ENCODE measurements around the gene ADGRE2.
"Not testable (repeated sequence)": the region's sequence is repeated elsewhere in the genome, so short reads cannot be mapped to it uniquely, and the experiment has no call there.

ADGRE2 gene

DNA sequence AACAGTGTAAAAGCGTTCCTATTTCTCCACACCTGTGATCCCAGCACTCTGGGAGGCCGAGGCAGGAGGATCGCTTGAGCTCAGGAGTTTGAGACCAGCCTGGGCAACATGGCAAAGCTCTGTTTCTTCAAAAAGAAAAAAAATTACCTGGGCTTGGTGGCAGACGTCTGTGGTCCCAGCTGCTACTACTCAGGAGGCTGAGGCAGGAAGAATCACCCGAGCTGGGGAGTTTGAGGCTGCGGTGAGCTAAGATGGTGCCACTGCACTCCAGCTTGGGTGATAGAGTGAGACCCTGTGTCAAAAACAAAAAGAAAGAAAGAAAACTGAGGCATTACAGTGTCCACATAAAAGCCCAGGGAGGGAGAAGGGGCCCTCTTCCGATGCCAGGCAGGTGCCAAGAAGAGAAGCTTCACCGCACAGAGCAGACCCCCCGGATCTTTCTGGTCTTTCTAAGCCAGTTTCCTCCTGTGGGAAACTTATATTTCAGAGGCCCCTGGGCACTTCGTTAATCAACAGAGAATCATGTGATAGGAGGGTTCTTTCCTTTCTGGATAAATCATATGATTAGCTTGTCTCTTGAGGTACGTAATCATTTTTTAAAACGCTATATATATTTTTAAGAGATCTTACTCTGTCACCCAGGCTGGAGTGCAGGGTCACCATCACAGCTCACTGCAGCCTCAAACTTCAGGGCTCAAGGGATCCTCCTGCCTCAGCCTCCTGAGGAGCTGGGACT lies at the start of gene ADGRE2:
ADGRE2 (minus strand) TSS at position 451 of the 736 bp plus-strand sequence. CDS start 1,804 bp downstream, outside the sequence.
- DNase-seq = not testable (repeated sequence)

DNA sequence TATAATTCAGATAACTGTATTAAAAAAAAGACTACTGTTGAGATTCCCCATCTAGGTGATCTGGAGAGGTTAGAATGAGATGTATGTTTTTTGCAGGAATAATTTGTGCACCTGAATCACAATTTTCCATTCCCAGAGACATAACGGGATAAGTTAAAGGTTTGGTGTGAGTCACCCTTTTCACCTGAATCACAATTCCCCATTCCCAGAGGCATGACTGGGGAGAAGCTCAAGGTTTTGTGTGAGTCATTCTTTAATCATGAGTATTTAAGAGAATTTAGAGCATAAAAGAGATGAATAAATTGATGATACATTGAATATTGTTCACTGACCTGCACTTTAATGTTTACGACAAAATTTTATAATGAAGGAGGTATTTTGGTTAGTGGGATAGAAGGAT lies 47.6 kb upstream of the ADGRE2 start:
- no peak for DNase-seq

DNA sequence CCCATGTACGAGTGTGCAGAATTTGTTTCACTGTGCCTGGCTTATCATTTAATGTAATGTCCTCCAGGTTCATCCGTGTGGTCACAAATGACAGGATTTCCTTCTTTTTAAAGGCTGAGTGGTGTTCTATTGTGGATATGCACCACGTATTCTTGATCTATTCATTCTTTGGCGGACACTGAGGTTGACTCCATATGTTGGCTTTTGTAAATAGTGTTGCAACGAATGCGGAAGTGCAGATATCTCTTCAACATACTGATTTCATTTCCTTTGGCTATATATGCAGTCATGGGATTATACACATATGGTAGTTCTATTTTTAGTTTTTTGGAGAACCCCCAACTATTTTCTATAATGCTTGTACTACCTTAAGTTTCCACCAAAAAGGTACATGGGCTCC lies 43.6 kb upstream of the ADGRE2 start:
- no peak for DNase-seq

DNA sequence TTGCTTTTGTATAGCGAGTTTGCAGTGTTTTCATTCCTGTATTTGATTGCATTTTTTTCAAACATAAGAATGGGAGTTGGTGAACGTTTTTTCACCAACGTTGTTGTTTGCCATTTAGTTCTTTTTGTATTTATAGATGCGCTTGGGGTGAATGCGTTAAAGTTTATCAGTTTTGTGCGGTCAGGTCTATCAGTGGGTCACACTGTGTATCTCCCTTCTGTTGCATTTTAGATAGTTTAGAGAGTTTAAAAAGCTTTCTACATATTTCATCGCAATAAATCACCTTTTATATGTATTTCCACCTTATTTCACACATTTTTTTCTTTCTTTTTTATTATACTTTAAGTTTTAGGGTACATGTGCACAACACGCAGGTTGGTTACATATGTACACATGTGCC lies 40.2 kb upstream of the ADGRE2 start:
- DNase-seq = no peak

DNA sequence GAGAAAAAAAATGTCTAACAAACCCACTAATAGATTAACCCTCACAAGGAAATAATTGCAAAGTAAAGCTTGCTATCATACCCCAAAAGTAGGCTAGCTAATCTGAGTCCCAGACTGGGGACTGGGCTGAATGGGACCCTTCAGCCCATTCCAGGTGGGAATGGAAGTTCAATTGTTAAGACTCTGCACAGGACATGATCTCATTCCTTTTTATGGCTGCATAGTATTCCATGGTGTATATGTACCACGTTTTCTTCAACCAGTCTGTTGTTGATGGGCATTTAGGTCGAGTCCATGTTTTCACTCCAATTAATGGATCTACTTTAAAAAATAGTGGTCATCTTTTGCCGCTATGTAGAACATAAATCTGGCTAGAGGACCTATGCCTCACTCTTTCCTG lies 38.7 kb upstream of the ADGRE2 start:
- DNase-seq = no peak

DNA sequence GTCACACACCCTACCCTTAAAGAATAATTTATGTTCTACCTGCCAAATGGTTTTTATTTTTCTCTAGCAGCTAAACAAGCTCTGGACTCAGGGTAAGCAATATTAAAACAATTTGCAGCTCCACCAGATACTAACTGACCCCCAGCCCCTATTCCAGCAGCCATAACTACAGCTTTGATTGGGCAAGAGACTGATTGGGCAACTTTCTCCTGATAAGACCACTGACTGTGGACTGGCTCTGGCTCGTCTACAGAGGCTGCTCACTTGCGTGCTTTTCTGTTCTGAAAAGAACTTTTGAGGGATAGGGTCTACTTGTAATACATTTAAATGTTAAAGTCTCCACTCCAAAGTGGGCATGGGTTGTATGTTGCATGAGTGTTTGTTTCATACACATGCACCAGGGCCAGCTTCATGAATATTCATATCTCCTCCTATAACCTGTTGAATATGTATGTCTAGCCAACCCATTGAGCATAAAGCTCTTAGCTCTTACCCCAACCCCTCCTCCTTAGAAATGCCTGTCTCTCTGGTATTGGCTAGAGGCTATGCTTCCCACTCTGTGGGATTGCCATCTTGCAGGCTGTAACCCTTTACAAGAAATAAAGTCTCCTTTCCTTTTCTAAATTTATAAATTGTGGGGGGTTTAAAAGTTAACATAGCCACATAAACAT lies 36.8 kb upstream of the ADGRE2 start:
- no peak for DNase-seq

DNA sequence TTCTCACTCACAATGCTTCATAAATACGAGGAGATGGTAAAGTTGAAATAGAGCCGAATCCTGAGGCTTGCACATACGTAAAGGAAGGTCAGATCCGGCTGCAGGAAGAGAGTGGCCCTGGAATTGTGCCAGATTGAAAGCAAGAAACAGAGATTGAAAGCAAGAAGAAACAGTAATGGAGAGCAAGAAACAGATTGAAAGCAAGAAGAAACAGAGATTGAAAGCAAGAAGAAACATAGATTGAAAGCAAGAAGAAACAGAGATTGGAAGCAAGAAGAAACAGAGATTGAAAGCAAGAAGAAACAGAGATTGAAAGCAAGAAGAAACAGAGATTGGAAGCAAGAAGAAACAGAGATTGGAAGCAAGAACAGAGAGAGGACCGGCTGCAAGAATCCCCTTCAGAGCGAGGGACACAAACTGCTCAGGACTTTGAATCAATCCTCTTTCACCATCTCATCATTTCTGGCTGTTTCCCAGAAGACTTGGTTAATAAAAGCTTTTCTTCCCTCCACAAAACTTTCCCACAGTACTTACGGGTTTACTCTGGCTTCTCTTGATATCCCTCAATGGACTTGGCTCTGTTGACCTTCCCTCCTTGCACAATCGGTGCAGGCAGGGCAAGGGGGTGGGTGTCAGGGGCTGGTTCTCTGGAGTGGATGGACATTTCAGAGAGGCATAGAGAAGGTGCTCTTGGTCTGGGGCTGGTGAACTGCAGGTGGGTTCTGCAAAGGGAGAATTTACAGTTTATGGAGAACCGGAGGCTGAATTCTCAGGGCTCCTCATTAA lies 31.1 kb upstream of the ADGRE2 start:
- no peak for DNase-seq

DNA sequence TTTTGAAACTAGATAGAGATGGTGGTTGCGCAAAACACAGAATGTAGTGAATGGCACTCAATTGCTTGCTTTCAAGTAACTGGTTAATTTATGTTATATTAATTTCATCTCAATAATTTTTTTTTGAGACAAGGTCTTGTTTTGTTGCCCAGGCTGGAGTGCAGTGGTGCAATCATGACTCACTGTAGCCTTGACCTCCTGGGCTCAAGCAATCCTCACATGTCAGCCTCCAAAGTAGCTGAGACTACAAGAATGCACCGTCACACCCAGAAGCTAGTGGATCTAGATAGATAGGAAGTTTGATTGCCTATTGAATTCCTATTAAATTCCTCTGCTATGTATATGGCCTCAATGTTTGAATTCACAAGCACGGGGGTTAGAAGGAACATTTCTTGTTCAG lies 26.4 kb upstream of the ADGRE2 start:
- no peak for DNase-seq

DNA sequence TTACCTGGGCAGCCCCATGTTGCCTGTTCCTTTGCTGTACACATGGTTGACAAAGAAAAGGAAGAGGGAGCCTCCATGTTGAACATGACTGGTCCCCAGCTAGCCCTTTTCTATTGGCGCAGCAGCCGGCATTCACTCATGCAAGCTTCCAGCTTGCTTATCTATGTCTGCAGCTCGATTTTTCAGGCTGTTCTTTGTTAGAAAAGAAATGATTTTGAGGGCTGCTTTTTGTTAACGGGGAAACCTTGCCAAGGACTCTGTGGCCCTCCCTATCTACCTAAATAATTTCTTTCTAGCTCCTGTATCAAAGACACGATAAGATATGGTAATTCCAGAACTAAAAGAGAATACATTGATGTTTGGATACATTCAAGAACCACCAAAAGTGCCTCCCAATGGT lies 20.4 kb upstream of the ADGRE2 start:
- no peak for DNase-seq

DNA sequence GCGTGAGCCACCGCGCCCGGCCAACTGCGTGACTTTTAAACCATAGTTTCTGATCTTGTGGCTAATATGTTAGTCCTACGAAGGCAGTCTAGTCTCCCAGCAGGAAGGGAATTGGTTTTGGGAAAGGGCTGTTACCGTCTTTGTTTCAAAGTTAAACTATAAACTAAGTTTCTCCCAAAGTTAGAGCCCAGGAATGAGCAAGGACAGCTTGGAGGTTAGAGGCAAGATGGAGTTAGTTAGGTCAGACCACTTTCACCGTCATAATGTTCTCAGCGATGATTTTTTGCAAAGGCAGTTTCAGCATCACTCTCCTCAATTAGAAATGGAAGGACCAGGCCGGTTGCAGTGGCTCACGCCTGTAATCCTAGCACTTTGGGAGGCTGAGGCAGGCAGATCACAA lies 17.7 kb upstream of the ADGRE2 start:
- DNase-seq = no peak

DNA sequence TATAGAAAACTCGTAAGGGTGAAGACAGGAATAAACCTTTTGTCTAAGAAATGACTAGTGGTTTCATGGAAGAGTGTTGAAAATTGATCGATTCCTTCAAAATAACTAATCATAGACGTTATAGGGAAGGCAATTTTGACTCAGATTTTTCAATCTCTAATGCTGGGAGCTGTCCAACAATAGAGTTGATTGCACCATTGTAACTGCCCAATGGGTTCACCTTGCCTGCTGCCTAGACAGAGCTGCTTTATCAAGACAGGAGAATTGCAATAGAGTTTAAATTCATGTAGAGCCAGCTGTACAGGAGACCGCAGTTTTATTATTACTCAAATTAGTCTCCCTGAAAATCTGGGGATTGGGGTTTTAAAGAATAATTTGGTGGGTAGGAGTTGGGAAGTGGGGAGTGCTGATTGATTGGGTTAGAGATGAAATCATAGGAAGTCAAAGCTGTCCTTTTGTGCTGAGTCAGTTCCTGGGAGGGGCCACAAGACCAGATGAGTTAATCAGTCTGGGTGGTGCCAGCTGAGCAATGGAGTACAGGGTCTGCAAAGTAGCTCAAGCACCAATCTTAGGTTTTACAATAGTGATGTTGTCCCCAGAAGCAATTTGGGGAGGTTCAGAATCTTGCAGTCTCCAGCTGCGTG lies 16.8 kb upstream of the ADGRE2 start:
- no peak for DNase-seq

DNA sequence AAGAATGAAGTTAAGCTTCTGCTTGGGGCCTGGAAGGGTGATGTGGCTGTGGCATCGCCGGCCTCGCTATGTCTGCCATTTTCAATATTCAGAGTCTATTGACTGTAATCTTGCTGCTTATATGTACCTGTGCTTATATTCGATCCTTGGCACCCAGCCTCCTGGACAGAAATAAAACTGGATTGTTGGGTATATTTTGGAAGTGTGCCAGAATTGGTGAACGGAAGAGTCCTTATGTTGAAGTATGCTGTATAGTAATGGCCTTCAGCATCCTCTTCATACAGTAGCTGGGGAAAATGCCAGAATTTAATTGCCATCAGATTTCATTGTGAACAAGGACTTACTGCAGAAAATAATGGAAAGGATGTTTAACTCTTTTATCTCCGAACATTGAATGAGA lies 13.9 kb upstream of the ADGRE2 start:
- not testable (repeated sequence) for DNase-seq

DNA sequence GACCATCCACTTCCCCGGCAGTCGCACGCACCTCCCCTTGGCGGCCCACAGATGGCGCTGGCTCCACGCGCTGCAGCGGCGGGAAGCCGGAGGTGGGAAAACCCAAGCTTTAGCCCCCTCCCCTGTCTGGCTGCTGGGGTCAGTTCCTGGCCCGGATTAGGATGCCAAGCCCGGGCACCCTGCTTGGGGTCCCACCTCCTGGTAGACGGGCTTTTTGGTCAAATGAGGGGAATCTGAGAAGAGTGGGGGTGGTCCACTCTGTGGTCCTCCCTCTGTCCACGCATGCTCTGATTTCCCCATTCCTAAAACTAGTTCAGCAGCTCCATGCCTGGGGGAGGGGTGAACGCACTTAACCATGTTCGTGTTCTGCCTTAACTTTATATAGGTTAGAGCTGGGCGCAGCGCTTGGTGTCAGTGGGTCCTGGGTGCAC lies 8.1 kb upstream of the ADGRE2 start:
- DNase-seq = no peak

DNA sequence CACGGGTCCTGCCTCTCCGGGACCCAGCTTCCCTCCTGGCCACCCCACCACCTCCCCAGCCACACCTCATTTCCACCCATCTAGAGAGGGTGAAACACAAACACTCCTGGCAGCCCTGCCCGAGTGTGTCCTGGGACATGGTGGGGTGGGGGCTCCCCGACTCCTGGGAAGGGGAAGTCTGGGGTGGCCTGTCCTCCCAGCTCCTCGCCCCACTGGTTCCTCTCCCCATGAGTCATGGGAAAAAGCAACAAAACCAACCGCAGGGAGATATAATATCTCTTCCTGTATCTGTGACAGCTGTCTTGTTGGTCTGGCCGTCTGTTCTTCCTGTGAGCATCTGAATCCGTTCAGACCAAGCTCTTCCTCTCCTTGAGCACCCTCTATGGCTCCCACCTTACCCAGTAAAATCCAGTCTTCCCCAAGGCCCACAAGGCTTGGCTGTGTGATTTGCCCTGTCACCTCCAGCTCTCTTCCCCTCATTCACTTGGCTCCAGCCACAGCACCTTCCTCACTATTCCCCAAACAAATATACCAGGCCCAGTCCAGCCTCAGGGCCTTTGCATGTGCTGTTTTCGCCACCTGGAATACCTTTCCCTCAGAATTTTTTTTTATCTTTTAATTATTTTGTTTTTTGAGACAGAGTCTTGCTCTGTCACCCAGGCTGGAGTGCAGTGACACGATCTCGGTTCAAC lies 6.9 kb upstream of the ADGRE2 start:
- not testable (repeated sequence) for DNase-seq

DNA sequence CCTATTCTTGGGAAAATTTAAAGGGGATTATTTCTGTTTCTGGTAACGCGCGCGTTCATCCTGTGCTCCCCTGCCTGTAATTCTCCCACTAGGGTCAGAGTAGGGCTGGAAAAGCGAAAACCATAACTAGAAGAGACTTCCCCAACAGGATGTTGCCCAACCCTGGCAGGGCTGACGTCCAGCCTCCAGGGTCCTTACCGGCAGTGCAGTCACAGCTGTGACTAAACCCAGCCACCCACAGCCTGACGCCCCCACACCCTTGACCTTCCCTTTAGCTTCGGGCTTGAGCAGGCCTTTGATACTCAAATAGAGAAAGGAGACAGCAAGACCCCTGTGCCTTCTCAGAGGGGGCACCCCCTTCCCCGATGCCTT lies 6.4 kb upstream of the ADGRE2 start:
- not testable (repeated sequence) for DNase-seq

DNA sequence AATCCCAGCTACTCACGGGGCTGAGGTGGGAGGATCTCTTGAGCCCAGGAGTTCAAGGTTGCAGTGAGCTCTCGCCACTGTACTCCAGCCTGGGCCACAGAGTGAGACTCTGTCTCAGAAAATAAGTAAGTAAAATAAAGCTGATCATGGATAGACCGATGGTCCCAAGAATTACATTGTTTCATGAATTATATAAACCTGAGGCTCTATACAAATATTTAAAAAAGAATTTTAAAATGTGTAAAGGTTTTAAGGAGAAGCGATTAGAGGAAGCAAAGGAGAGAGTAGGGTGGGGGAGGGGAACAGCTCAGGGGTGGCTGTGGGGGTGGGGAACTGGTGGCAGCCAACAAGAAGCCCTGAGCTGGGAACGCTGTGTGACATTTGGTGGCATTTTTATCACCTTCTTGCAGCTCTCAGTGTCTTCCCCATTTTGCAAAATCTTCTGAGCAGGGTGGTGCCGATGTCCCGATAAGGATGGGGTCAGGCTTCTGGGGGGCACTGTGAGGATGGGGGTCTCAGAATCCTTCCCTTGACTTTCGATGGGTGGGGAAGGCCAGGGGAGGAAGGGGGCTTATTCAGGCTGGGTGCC lies 5.1 kb upstream of the ADGRE2 start:
- not testable (repeated sequence) for DNase-seq

DNA sequence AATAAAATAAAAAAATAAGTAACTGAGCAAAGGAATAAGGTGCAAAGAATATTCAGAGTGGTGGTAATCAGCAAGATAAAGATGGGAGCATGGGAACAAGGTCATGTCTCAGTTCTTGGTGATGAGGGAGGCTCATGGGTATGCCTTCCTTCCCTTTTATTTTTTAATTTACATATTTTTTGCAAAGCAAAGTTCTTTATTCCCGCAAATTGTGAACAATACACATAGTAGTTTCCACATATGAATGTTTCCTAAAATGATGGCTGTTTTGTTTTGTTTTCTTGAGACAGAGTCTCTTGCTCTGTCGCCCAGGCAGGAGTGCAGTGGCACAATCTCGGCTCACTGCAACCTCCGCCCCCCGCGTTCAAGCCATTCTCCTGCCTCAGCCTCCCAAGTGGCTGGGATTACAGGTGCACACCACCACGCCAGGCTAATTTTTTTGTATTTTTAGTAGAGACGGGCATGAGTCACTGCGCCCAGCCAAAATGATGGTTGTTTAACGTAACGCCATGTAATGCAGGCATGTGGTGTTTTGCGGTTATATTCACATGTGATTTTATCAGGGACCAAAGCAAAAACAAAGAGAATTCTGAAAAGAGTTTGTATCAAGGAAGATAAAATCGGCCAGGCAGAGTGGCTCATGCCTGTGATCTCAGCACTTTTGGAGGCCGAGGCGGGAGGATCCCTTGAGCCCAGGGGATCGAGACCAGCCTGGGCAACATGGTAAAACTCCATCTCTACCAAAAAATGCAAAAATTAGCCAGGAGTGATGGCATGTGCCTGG lies 4.5 kb upstream of the ADGRE2 start:
- no peak for DNase-seq

DNA sequence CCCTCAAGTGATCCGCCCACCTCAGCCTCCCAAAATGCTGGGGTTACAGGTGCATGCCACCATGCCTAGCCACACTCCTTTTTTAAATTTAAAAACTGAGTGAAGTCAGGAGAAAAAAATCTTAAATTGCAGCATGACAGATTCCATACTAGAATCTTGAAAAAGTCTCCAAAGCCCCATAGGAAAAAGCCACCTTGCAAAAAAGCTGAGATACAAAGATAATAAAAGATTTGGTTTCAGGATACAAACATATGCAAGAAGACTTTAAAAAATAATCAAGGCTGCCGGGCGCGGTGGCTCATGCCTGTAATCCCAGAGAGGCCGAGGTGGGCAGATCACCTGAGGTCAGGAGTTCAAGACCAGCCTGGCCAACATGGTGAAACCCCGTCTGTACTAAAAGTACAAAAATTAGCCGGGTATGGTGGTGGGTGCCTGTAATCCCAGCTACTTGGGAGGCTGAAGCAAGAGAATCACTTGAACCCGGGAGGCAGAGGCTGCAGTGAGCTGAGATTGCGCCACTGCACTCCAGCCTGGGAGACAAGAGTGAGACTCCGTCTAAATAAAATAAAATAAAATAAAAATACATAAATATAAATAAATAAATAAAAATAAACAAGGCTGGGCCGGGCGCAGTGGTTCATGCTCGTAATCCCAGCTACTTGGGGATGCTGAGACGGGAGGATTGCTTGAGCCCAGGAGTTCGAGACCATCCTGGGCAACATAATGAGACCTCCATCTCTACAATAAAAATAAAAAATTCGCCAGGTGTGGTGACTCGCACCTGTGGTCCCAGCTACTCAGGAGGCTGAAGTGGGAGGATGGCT lies 3.6 kb upstream of the ADGRE2 start:
- DNase-seq = not testable (repeated sequence)

DNA sequence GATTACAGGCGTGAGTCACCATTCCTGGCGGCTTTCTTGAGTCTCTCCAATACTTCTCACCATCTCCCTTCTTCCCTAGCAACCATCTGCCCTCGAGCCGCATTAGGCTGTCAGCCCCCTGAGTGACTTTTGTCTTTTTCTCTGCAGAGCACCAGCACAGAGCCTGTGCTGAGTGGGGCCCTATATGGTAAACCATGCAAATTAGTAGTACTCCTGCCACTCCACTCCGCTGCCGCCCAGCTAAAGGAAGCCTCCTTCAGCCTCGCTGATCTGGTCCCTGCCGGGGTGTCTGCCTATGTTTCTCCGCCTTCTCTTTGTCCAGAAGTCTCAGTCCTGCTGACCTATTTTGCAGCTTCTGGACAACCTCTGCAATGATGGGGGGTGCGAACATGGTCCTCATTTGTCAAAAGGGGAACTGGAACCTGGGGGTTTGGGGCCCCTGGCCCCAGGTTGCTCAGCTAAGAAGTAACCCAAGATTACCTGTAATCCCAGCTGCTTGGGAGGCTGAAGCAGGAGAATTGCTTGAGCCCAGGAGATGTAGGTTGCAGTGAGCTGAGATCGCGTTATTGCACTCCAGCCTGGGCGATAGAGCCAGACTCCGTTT lies 2.4 kb upstream of the ADGRE2 start:
- DNase-seq = not testable (repeated sequence)

DNA sequence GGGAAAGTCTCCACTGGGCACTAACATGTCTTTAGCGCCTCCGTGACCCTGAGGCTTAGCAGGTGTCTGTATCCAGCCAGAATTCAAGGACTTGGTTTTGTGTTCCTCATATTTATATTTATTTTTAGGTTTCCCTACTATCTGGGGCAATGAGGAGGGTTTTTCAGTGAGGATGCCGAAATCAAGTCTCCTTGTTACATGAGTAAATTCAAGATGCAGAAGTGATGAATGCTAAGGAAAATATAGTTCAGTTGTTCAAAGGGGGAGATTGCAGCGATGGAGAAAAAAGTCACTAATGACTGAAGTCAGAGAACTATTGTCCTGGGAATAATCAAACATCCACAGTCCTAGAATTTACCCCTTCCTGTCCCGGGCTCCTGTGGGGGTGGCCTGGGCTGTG lies 791 bp upstream of the ADGRE2 start:
- DNase-seq = no peak

Measured in activated CD4-positive, alpha-beta T cell treated with anti-CD3 and anti-CD28 coated beads for 1 hour (primary cell).